Middle frontal gyrus (tissue), 1 donor: ENCODE measurements around the gene IL23R.
A peak's percentile ranks its signal among the peaks of the same experiment; 100 is the strongest.

Source experiments
- DNase-seq: peaks from one replicate; pipeline ENCODE4 v3.0.0-alpha.2; 2015; ENCODE audit warnings: low spot score; ENCODE audit errors: extremely low spot score

The IL23R gene

DNA sequence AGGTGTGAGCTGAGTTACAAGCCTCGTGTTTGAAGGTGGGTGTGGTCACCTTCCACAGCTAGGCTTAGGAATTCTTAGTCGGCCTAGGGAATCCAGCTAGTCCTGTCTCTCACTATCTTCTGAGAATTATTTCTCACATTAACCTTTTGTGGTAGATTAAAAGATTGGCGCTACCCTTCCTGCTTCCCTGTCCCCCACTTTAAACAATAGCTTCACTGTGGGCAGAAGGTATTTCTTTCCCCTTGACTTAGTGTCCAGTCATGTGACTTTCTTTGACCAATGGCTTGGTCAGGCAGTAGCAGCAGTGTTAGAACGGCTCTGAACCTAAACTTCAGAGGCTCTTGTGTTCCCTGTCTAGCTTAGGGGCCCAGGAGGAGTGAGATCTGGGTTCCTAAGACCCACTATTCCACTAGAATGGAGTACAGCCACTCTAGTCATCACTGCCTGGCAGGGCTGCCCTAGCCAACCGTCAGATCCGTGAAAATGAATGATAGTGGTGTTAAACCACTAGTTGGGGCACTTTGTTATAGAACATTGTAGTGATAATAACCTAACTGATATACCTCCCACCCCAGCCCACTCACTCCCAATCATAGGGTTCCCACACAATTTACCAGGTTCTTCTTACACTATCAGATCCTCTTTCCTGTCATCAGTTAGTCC lies 17.6 kb upstream of the IL23R start:
- DNase-seq, result no peak

DNA sequence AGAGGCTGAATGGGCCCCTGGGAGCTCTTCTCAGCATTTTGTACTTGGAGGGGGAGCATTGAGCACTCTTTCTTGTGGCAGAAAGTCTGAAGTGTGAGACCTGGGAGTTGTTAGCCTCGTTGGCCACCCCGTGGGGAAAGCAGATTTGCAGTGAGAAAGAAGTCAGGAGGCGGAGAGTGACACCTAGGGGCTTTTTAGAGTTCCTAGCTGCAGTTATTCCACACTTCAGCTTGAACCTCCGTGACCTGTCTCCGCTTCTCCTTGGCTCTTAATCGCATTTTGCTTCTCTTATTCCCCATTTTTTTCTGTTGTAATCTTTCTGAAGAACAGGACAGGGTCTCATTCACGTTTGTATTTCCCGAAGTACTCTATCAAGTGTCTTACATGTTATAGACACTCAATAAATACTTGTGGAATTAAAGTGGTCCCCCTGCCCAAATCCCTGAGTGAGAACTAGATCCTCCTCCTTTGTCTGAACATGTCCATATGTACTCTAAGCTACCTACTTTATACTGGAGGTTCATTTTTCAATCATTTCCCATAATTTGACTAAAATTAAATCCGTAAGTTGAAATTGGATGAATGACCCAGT lies 17.0 kb upstream of the IL23R start:
- DNase-seq, result peak; percentile 33

DNA sequence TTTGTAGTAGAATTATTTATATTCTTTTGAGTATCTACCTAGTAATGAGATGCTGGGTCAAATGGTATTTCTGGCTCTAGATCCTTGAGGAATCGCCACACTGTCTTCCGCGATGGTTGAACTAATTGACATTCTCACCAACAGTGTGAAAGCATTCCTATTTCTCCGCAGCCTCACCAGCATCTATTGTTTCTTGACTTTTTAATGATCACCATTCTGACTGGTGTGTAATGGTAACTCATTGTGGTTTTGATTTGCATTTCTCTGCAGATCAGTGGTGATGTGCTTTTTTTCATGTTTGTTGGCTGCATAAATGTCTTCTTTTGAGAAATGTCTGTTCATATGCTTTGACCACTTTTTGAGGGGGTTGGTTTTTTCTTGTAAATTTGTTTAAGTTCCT lies 15.3 kb upstream of the IL23R start:
- no peak for DNase-seq

DNA sequence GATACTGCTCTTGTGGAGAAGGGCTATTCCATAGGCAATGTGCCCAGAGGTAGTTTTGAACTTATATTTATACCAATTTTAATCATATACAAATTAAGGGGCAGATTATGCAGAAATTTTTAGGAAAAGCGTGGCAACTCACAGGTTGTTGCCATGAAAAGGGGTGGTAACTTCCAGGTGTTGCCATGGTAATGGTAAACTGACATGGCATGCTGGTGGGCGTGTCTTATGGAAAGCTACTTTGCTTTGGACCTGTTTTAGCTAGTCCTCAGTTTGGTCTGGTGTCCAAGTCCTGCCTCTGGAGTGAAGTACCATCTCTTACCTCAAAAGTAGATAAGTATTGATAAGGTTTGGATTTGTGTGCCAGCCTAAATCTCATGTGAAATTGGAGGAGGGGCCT lies 7.9 kb upstream of the IL23R start:
- no peak for DNase-seq

DNA sequence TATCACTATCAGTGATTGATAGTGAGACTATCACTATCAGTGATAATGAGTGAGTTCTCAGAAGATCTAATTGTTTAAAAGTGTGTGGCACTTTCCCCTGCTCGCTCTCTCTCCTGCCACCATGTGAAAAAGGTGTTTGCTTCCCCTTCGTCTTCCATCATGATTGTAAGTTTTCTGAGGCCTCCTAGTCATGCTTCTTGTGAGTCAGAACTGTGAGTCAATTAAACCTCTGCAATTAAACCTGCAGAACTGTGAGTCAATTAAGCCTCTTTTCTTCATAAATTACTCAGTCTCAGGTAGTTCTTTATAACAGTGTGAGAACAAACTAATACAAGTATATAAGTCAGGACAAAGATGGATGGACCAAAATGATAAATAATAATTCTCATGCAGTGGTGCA lies 7.0 kb upstream of the IL23R start:
- no peak for DNase-seq

DNA sequence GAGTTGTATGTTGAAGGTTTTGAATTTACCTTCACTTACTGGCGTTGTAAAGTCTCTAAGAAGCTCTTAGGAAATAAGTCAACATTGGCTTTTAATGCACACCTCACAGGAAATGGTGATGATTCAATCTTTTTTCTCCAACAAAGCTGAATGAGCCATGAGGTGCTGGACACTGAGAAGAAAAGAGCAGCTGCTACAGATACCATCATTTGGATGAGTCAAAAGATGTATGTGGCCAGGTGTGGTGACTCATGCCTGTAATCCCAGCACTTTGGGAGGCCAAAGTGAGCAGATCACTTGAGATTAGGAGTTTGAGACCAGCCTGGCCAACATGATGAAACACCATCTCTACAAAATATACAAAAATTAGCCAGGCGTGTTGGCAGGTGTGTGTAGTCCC lies 3.3 kb upstream of the IL23R start:
- DNase-seq, result no peak

DNA sequence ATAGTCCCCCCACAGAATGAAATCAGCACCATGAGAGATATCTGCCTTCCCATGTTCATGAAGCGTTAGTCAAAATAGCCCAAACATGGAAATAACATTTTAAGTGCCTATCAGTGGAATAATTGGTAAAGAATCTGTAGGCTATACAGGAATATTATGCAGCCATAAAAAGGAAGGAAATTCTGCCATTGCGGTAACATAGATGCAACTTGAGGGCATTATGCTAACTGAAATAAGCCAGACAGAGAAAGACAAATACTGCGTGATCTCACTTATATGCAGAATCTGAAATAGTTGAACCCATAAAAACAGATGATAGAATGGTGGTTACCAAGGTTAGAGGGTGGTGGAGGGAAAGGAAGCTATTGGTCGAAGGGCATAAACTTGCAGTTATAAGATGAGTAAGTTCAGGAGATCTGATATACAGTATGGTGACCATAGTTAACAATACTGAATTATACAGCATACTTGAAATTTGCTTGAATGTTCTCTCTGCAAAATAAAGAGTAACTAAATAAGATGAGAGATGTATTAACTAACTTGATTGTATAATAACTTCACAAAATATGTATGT lies 699 bp upstream of the IL23R start:
- no peak for DNase-seq

DNA sequence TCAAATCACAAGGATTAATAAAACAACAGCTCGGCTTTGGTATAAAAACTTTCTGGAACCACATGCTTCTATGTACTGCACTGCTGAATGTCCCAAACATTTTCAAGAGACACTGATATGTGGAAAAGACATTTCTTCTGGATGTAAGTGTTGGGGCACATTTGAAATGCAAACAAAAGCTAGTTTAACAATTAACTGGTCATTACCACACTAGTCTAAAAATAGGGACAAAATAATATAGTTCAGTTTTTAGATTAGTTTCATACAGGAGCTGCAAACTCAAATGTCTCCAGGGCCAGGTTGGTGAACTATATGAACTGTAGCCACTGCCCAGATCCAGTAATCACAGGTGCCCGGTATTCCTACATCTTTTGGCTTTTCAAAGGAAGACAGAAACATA lies 3.2 kb downstream of the IL23R start:
- DNase-seq, result no peak

DNA sequence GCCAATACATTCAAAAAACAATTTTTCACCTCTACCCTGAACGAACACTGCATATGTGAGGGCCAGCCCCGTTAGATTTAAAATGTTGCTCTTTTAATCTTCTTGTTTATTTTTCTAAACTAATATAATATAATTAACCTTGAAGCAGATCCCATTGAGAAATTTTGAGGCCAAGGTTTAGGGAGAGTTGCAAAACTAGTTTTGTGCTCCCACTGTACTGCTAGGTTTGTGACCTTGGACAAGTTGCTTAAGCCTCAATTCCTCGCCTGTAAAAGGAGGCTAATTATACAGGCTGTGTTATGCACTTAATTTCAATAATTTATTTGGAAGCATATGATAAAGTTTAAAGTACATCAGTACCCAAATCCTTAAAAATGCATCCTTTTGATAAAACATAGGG lies 3.7 kb downstream of the IL23R start:
- DNase-seq, result no peak

DNA sequence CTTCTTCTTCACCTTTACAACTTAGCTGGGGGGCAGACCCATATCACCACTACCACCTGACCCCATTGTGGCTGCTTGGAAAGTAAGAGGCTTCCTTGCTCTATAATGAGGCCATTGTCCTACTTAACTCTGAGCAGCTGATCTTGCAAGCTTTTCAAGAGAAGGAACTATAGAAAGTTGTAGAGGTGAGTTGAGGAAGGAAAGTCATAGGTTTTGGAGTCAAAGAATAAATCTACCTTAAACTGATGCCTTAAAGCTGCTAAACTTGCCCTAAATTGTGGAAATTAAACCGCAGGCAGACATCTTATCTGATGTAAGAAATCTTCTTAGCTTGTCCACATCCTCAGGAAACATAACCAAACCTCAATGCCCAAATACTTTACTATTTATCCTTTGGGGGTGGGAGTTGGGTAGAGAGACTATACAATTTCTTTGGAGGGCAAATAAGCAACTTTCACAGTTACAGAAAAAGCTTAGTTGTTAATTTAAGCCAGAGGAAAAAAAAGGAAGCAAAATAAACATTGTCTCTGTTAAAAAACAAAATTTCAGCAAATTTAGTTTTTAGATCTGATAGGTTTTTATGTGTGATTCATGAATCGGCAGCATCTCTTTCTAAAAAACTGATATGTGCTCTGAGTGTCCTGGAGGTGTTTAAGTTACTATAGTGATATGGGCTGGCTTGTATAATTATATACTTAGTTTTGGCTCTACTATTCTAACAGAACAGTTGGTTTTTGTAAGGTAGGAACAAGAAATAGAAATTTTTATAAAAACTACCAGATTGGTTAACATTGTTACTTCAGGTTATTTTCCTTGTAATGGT lies 4.7 kb downstream of the IL23R start:
- no peak for DNase-seq

DNA sequence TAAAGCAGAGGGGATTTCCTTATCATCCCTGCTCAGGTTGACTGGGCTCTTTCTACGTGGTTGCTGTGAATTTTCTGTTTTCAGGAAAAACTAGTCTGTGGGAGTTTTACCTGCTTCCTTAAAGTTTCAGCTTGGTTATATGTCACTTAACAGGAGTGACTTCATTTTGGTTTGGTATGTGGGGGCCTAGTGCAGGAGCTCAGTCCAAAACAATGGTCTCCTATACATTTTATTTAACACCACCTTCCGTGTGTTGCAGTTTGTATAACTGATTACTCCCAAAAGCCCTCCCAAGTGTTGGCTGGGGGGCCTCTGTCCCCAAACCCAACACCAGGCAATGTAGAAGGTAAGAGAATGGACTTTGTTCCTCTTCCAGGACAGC lies 5.3 kb downstream of the IL23R start:
- no peak for DNase-seq

DNA sequence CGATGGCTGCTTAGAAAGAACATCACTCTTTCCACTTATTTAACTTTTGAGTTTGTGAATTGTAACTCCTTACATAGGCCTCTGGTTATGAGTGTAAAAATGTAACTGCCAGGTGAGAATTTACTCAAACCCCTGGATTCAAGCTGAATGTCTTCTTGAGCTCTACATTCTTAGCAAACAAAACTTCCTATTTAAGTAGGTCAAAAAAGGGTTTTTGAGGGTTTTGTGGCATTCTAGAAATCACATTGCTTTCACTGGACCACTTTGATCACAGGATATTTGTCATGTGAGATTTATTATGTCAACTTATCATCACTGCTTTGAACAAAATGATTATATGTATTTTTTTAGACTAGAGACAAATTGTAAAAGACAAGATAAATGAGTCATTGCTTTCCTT lies 5.7 kb downstream of the IL23R start:
- DNase-seq, result no peak

DNA sequence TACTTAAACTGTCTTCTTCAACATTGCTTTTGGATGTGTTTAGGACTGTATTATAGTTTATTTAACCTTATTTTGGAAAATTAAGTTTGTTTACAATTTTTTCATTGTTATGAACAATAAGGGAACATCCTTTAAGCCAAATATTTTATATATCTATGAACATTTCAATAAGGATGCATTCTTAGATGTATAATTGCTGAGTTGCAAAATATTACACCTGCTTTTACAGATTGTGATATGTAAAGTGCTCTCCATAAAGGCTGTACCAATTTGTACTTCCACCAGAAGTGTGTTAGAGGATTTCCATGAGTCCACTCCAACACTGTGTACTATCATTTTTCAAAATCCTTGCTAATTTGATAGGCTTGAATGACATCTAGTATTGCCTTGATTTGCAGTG lies 7.7 kb downstream of the IL23R start:
- no peak for DNase-seq

DNA sequence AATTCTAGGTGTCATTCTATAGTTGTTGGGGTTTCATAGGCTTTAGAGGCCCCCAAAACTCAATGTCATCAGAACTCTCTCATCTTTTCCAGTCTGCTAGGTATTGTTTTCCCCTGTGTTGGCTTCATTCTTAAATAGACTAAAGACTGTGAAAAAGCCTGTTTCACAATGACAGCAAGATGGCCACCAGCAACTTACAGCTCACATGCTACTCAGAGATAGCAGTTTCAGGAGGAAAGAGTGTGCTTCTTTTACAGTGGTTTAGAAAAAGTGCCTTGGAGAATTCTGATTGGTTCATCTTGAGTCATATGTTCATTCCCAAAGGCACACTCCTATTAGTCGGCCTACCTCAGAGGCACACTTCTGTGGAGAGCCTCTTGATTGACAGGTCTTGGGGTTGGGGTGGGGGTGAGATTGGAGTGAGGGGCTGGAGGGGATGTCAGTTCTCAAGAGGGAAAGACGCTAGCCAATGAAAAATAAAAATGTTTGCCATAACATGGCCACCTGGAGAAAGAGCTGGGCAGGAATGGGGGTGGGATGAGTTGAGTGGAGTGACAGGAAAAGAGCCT lies 8.5 kb downstream of the IL23R start:
- DNase-seq, result no peak

DNA sequence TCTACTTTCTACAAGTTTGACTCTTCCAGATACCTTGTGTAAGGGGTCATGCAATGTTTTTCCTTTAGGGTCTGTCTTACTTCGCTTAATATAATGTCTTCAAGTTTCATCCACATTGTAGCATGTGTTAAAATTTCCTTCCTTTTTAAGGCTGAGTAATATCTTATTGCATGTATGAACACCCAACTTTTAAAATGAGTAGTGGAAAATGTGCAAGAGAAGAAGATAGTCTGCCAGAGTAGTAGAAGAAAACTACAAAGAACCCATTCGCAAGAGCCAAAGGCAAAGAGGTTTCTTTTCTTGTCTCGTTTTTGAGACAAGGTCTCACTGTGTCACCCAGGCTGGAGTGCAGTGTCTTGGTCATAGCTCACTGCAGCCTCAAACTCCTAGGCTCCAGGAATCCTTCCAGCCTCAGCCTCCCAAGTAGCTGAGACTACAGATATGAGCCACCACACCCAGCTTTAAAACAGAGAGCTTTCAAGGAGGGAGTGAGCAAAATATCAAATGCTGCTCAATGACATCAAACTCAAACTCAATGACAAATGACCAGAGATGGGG lies 9.4 kb downstream of the IL23R start:
- DNase-seq, result no peak

DNA sequence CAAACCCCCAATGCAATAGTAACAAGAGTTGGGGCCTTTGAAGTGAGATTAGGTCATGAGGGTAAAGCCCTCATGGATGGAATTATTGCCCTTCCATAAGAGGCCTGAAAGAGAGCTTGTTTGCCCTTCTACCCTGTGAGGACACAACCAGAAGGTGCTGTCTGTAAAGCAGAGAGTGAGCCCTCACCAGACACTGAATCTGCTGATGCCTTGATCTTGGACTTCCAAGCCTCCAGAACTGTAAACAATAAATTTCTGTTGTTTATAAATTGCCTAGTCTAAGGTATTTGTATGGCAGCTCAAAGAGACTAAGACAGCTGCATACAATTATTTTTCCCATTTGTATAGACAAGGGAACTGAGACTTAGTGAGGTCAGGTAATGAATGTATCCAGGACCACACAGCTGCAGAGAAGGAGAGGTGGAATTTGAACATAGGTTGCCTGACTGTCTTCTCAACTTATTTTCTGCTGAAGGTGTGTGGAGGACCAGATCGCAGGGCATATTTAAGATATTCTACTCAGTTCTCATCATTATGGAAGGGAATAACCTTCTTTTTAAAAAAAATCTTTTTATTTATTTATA lies 18.7 kb downstream of the IL23R start:
- no peak for DNase-seq

DNA sequence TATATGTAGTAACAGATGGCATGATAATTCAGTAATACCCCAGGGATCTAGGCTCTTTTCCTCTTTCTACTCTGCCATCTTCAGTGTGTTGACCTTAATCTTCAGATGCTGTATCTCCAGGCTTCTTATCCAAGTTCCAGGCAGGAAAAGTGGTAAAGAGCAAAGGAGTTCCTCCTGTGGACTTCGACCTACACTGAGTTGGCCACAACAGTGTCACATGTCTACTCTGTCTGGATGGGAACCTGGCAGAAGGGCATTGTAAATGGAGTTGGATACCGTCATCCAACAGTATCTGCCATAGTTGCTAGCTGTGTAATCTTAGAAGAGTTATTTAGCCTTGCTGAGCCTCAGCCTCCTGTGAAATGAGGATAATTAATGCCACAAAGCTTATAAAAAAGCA lies 21.9 kb downstream of the IL23R start:
- DNase-seq, result no peak

DNA sequence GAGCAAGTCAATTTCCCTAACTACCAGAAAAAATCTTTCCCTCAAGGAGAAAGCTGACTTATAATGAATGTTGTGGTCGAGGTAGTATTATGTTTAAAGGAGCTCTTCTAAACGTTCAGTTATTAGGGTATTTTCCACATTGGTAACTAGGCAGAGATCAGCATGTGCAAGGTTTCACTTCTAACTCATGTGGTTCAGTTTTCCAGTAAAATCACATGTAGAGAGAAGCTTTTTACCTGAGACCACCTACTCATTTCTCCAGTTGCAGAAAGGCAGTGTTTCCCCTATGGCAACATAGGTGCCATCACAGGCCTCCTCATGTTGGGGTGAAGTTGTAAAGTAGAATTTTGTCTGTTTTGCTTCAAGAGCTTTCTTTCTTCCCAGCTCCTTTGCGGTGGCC lies 23.7 kb downstream of the IL23R start:
- no peak for DNase-seq

DNA sequence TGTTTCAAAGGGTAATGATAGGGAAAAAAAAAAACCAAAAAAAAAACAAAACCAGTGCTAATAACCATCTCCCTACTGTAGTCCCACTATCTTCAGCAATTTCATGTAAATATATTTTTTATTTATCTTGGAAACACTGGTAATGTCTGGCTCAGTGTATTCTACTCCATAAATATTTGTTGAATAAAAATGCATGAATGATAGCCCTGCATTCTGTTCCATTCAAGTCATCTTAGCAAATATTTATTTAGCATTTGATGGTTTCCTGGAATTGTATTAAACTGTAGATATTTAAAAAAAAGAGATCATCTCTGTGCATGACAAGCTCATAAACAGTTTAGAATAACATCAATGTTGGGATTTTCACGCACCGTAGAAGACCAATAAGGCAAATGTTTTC lies 24.2 kb downstream of the IL23R start:
- DNase-seq, result no peak

DNA sequence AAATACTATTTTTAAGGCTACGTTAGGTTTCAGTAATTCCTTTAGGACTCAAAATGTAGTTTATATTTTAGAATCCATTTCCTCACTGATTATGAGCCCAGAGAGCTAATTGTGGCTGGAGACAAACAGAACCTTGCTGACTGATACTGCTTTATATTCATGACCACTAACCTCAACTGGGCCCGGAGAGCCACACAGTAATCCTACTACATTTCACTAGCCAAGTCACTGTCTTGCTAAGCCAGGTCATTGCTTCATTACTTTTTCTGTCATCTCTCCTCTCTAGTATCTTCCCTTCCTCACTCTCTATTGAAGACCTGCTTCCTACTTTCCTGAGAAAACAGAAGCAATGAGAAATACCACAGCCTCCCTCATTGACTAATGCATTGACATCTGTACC lies 24.7 kb downstream of the IL23R start:
- DNase-seq, result no peak
